ENCODE measurements around the gene ELMO3. TPM values are rescaled to one million over a fixed set of nuclear protein-coding genes. Genes with fewer than 3 reads are reported as not detected.

Gene ELMO3
- polyA plus RNA-seq, 1 donor from 2014 or later, result 2.2 TPM

DNA sequence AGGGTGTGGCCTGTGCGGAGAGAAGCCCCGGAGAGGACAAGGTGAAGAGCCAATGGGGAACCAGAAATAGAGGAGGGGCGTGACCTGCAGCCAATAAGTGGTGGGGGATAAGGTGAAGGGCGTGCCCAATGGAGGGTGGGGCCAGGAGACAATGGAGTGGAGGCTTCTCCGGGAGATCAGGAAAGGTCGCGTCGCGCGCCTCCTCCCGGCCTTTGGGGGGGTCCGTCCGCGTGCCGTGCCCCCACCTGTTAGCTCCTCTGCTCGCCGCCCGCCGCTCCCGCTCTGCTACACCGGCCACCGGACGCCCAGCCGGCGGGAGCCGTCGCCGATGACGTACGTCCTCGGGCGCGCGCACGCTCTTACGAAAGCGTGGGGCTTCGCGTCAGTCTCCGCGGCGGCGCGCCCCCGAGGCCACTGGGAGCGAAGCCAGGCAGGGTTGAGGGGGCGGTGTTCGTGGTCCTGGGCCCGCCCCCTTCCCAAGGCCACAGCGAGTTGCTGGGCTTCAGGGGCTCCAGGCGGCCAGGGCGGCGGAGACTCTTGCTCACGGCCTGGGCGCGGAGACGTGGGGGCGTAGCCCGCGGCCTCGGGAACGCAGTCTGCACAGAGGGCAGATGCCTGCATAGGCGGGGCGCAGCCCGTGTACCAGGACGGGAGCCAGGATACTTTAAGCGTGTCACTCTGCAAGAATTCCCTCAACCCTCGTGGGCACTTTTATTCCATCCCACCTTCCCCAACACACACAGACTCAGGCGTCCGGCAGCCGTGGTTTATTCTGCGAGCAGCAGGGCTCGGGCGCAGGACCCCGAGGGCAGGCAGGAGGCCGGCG lies 15.1 kb upstream of the ELMO3 start, which contains the start of gene MATCAP1:
MATCAP1 (minus strand) TSS at position 337 of the 826 bp plus-strand sequence. CDS start 3,353 bp downstream, outside the sequence.
- Histone ChIP-seq H3K4me2 (ENCODE audit: low read length) (peak within 1 kb of the TSS; percentile 76), H3K4me3 (ENCODE audit: low read length) (peak within 1 kb of the TSS; percentile 91), H2AFZ (ENCODE audit: low read depth, low read length) (peak within 1 kb of the TSS; percentile 59), H3K27me3 (ENCODE audit: insufficient read depth, low read depth, low read length) (peaks cover 9% of the 10 kb centered on the region), H4K20me1 (ENCODE audit: insufficient read depth) (no peaks in the 10 kb centered on the region), H3F3A (ENCODE audit: insufficient read depth, low read length, poor library complexity, severe bottlenecking) (no peaks in the 10 kb centered on the region), H3K9me2 (ENCODE audit: insufficient read depth, low read length) (no peaks in the 10 kb centered on the region), H3K9me3 (ENCODE audit: low read length) (no peaks in the 10 kb centered on the region), H3K79me2 (replicated peaks; ENCODE audit: insufficient read depth, low read length) (peaks cover 24% of the 10 kb centered on the region), H3K27ac (ENCODE audit: low read length) (peak within 1 kb of the TSS; percentile 93), H3K9ac (ENCODE audit: low read length) (peak within 1 kb of the TSS; percentile 94), H3K36me3 (ENCODE audit: insufficient read depth, low read length) (no peaks in the 10 kb centered on the region)
- peak; percentile 66 for TF ChIP-seq TAF1 (IDR thresholded peaks at IDR 0.05; ENCODE audit: low read depth)
- no peak for TF ChIP-seq EZH2 (IDR thresholded peaks at IDR 0.05; ENCODE audit: borderline replicate concordance, insufficient read depth, low read length, poor library complexity, severe bottlenecking)
- no peak for TF ChIP-seq CTCF (IDR thresholded peaks at IDR 0.05; ENCODE audit: poor library complexity, severe bottlenecking)
- TF ChIP-seq, protein P1, sequence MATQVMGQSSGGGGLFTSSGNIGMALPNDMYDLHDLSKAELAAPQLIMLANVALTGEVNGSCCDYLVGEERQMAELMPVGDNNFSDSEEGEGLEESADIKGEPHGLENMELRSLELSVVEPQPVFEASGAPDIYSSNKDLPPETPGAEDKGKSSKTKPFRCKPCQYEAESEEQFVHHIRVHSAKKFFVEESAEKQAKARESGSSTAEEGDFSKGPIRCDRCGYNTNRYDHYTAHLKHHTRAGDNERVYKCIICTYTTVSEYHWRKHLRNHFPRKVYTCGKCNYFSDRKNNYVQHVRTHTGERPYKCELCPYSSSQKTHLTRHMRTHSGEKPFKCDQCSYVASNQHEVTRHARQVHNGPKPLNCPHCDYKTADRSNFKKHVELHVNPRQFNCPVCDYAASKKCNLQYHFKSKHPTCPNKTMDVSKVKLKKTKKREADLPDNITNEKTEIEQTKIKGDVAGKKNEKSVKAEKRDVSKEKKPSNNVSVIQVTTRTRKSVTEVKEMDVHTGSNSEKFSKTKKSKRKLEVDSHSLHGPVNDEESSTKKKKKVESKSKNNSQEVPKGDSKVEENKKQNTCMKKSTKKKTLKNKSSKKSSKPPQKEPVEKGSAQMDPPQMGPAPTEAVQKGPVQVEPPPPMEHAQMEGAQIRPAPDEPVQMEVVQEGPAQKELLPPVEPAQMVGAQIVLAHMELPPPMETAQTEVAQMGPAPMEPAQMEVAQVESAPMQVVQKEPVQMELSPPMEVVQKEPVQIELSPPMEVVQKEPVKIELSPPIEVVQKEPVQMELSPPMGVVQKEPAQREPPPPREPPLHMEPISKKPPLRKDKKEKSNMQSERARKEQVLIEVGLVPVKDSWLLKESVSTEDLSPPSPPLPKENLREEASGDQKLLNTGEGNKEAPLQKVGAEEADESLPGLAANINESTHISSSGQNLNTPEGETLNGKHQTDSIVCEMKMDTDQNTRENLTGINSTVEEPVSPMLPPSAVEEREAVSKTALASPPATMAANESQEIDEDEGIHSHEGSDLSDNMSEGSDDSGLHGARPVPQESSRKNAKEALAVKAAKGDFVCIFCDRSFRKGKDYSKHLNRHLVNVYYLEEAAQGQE (IDR thresholded peaks at IDR 0.05; ENCODE audit: borderline replicate concordance), result no peak
- peak; percentile 22 for TF ChIP-seq SMC3 (conservative IDR thresholded peaks at IDR 0.05; ENCODE audit: poor library complexity)
- peak; percentile 96 for TF ChIP-seq POLR2AphosphoS5 (IDR thresholded peaks at IDR 0.05)
- TF ChIP-seq EP300 (conservative IDR thresholded peaks at IDR 0.05; ENCODE audit: poor library complexity, severe bottlenecking), result peak; percentile 69
- peak; percentile 85 for TF ChIP-seq MXI1 (conservative IDR thresholded peaks at IDR 0.05; ENCODE audit: poor library complexity, severe bottlenecking)

DNA sequence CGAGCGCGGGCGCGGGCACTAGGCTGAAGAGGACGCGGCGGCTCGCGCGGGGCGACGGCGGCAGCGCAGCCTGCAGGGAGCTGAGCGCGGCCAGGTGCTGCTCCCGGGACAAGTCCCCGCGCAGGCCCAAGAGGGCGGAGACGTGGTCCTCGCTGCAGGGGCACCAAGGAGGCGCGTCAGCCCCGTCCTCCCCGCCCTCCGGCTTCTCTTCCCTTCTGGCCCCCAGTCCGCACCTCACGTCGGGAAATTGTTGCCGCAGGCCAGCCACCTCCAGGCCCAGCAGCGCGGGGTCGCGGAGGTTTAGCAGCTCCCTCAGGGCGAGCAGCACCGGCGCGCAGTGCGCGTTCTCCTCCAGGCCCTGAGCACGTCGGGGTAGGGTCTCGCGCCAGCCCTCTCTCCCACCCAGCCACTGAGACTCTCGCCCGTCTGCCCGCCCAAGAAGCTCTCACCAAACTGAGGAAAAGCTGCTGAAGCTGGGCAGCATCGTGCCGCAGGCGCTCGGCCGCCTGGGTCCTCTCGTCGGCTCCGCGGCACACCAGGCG lies 14.4 kb upstream of the ELMO3 start:
- H3K79me2 ChIP-seq (replicated peaks; ENCODE audit: insufficient read depth, low read length), result peaks cover 24% of the 10 kb centered on the region
- H3K9me2 ChIP-seq (ENCODE audit: insufficient read depth, low read length), result no peaks in the 10 kb centered on the region
- H3K9ac ChIP-seq (ENCODE audit: low read length), result peak overlapping the region; percentile 94
- H3K36me3 ChIP-seq (ENCODE audit: insufficient read depth, low read length), result no peaks in the 10 kb centered on the region
- peak overlapping the region; percentile 93 for H3K27ac ChIP-seq (ENCODE audit: low read length)
- no peaks in the 10 kb centered on the region for H3F3A ChIP-seq (ENCODE audit: insufficient read depth, low read length, poor library complexity, severe bottlenecking)
- H4K20me1 ChIP-seq (ENCODE audit: insufficient read depth), result no peaks in the 10 kb centered on the region
- H2AFZ ChIP-seq (ENCODE audit: low read depth, low read length), result peak overlapping the region; percentile 59
- H3K9me3 ChIP-seq (ENCODE audit: low read length), result no peaks in the 10 kb centered on the region
- peak overlapping the region; percentile 22 for H3K4me2 ChIP-seq (ENCODE audit: low read length)
- TF ChIP-seq SMC3 (conservative IDR thresholded peaks at IDR 0.05; ENCODE audit: poor library complexity) (peak; percentile 7), EZH2 (IDR thresholded peaks at IDR 0.05; ENCODE audit: borderline replicate concordance, insufficient read depth, low read length, poor library complexity, severe bottlenecking) (no peak), MXI1 (conservative IDR thresholded peaks at IDR 0.05; ENCODE audit: poor library complexity, severe bottlenecking) (peak; percentile 31), RAD21 (conservative IDR thresholded peaks at IDR 0.05) (no peak)
- peak overlapping the region; percentile 91 for H3K4me3 ChIP-seq (ENCODE audit: low read length)
- peaks cover 6% of the 10 kb centered on the region for H3K27me3 ChIP-seq (ENCODE audit: insufficient read depth, low read depth, low read length)

Measured in neural cell (in vitro differentiated cells).